ENCODE measurements around the gene BHLHE40.
"Not testable (repeated sequence)": the region's sequence is repeated elsewhere in the genome, so short reads cannot be mapped to it uniquely, and the experiment has no call there.

Gene BHLHE40

GRCh38 chr3:4959180-4959579 lies 20.1 kb upstream of the BHLHE40 start:
- no peak for DNase-seq (ENCODE audit: low read depth in 2 of 2, low spot score in 1 of 2)

GRCh38 chr3:4961865-4962264 lies 17.4 kb upstream of the BHLHE40 start:
- not testable (repeated sequence) for DNase-seq (ENCODE audit: low read depth in 2 of 2, low spot score in 1 of 2)

GRCh38 chr3:4963669-4964570 lies 15.3 kb upstream of the BHLHE40 start:
- DNase-seq (ENCODE audit: low read depth in 2 of 2, low spot score in 1 of 2): no peak

DNA sequence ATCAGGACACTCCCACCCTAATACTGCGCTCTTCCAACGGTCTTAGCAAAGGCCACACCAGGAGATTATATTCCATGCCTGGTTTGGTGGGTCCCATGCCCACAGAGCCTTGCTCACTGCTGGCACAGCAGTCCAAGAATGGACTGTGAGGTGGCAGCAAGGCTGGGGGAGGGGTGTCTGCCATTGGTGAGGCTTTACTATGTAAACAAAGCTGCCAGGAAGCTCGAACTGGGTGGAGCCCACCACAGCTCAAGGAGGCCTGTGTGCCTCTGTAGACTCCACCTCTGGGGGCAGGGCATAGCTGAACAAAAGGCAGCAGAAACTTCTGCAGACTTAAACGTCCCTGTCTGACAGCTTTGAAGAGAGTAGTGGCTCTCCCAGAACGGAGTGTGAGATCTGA lies 13.2 kb upstream of the BHLHE40 start:
- not testable (repeated sequence) for DNase-seq (ENCODE audit: low read depth in 2 of 2, low spot score in 1 of 2)

- not testable (repeated sequence) for DNase-seq (ENCODE audit: low read depth in 2 of 2, low spot score in 1 of 2)
Measured at GRCh38 chr3:4967683-4968082, 11.6 kb upstream of the BHLHE40 start.

- DNase-seq (ENCODE audit: low read depth in 2 of 2, low spot score in 1 of 2): not testable (repeated sequence)
Measured at GRCh38 chr3:4971437-4971836, 7.8 kb upstream of the BHLHE40 start.

GRCh38 chr3:4971838-4972237 lies 7.4 kb upstream of the BHLHE40 start:
- no peak for DNase-seq (ENCODE audit: low read depth in 2 of 2, low spot score in 1 of 2)

GRCh38 chr3:4972652-4973643 lies 6.3 kb upstream of the BHLHE40 start:
- DNase-seq (ENCODE audit: low read depth in 2 of 2, low spot score in 1 of 2): no peak

DNA sequence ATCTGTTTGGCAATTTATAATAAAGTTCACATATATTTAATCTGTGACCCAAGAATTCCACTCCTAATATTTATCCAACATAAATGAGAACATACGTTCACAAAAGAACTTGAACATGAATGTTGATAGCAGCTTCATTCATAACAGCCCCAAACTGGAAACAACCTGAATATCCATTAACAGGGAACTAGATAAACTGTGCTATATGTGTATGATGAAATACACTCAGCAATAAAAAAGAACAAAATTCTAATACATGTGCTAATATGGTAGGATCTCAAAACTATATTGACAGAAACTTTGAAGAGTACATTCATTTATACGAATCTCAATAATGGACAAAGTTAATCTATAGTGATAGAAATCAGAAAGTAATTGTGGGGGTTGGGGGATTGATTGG lies 5.1 kb upstream of the BHLHE40 start:
- DNase-seq (ENCODE audit: low read depth in 2 of 2, low spot score in 1 of 2): no peak

- DNase-seq (ENCODE audit: low read depth in 2 of 2, low spot score in 1 of 2): no peak
Measured at GRCh38 chr3:4976109-4976508, 3.1 kb upstream of the BHLHE40 start.

DNA sequence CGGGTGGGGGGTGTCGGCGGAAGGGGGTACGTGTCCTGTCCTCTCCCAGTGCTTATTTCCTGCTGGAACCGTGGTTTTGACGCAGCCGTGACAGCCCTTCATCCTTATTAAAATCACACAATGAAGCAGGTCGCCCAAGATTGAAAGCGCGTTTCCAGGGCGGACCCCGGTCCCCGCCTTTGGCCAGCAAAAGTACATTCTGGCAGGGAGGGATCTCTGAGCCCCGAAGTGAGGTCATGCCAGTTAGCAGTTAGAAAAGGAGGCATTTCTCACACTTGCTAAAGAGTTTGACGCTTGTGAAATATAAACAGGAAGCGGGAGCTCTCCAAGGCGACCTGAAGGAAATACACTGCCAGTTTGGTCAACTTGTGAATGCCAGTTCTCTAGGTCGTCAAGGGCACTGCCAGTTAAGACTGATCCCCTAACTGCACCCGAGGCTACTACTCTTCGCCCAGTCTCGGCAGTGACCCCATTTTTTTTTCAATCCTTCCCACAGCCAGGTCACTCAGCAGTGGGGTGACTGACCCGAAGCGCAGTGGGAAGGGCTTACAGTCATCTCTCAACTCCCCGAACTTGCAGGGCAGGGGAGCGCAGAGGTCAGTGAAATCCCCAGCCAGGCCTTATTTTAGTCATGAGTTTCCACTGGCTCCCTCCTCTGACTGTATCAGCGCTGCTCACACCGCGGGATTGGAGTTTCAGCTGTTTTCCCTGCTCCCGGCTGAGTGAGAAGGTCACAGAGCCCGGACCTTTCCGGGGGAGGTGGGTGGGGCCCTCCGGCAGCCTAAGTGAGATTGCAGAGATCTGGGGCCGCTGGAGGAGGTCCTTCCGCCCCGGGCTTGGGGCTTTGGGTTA lies 2.0 kb upstream of the BHLHE40 start:
- DNase-seq (ENCODE audit: low read depth in 2 of 2, low spot score in 1 of 2): peak; percentile 19 to 38

DNA sequence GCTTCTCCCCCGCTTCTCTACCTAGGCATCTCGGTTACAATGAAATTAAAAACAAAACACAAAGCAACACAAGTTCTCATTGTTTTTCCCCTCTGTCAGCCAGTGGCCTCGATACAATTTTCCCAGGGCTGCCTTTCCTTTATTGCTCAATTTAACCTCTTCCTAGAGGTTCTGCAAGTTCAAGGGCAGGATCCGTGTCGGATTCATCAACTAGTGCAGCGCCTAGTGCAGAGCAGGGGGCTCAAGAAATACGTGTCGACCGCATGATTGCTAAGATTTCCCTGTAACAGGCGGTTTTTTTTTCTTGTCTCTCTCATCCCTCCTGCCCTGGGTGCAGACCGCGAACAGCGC lies 1.4 kb upstream of the BHLHE40 start:
- DNase-seq (ENCODE audit: low read depth in 2 of 2, low spot score in 1 of 2): peak in 1 of 2 donors; percentile 21

- DNase-seq (ENCODE audit: low read depth in 2 of 2, low spot score in 1 of 2): peak; percentile 39 to 57
Measured at GRCh38 chr3:4978204-4978965, 852 bp upstream of the BHLHE40 start.

- DNase-seq (ENCODE audit: low read depth in 2 of 2, low spot score in 1 of 2): peak; percentile 78 to 90
Measured at GRCh38 chr3:4978966-4979427, 240 bp upstream of the BHLHE40 start.

- peak; percentile 77 to 88 for DNase-seq (ENCODE audit: low read depth in 2 of 2, low spot score in 1 of 2)
Measured at GRCh38 chr3:4980229-4981203, 1.3 kb downstream of the BHLHE40 start.

DNA sequence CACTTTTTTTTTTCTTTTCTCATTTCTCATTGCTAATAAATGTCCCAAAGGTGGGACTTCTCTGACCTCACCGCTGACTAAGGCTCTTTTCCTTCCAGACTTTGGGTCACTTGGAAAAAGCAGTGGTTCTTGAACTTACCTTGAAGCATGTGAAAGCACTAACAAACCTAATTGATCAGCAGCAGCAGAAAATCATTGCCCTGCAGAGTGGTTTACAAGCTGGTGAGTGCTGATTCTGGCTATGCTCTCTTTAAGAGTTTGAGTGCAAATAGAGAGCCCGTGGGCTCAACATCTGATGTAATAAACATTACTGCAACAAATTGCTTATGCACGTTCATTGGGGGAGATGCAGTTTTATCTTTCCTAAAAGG lies 2.0 kb downstream of the BHLHE40 start:
- no peak for DNase-seq (ENCODE audit: low read depth in 2 of 2, low spot score in 1 of 2)

DNA sequence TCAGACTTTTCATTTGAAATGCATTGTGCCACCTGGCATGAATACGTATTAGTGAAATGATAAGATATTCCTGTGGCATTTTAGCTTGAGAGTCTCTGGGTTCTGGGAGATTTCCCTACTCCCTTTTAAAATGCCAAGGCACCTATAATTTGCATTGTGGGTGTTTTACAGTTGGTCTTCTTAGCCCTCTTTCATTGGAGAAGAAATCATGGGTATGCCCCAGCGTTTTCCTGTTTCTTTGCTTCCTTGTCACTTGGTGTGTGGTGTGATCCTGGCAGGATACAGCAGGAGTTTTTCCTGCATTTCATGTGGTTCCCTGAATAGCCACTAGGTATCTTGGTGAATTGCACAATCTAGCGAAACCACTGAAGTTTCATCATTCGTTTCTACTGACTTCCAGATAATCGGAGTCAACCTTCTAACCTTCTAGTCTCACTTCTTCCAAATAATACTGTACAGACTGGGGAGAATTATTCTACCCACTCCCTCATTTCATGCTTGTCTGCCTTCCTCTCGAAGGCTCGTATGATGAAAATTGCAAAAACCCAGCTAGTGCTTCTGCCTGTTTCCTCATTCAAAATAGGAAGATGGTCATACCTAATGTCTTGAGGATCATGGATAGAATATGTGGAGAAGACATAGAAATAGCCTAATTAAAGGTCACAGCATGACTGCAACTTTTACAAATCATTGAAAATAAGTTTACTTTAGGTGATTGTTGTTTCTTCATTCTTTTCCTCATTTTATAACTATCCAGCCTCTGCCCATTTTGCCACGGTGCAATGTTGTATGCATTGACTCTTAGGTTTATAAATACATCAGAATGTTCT lies 2.6 kb downstream of the BHLHE40 start:
- no peak for DNase-seq (ENCODE audit: low read depth in 2 of 2, low spot score in 1 of 2)

All from stimulated activated CD8-positive, alpha-beta memory T cell treated with anti-CD3 and anti-CD28 coated beads, Interleukin-4, amount 100 ng/mL, for 4 hours (primary cell).